NB4 (cell line): ENCODE data around the gene VPS37C.

ENCODE experiments used
- CTCF ChIP-seq: IDR thresholded peaks from one replicate; pipeline ENCODE4 v1.5.1; 2012; ENCODE audit warnings: low read depth, low read length
- MAX ChIP-seq: IDR thresholded peaks from 2 replicates; pipeline ENCODE4 v1.6.1; 2011; ENCODE audit warnings: low read depth, low read length
- POLR2A ChIP-seq: IDR thresholded peaks from 2 replicates; pipeline ENCODE4 v1.6.1; 2011; ENCODE audit warnings: mild to moderate bottlenecking; ENCODE audit not compliant: insufficient read length; ENCODE audit errors: extremely low read depth

- TF ChIP-seq CTCF (no peak), POLR2A (no peak), MAX (no peak)
Observed at GRCh38 chr11:61131998-61132555, 29.1 kb downstream of the VPS37C start.
